Suprapubic skin (tissue), 4 donors: ENCODE results near the gene EYS. TPM values are rescaled to one million over a fixed set of nuclear protein-coding genes. Genes with fewer than 3 reads are reported as not detected.

Source experiments
- DNase-seq, 2 donors: peaks; one replicate each; pipeline ENCODE4 v3.0.0-alpha.2; 2019; ENCODE audit warnings: low spot score in 2 of 2
- H3K27ac ChIP-seq: fragments of 200-600 bp; sonication (generic); one replicate; pipeline ENCODE4 v1.5.1; 2019
- H3K27me3 ChIP-seq: fragments of 200-600 bp; sonication (generic); one replicate; pipeline ENCODE4 v1.5.1; 2019
- H3K36me3 ChIP-seq: fragments of 200-600 bp; sonication (generic); one replicate; pipeline ENCODE4 v1.5.1; 2019
- H3K4me1 ChIP-seq: fragments of 200-600 bp; sonication (generic); one replicate; pipeline ENCODE4 v1.5.1; 2019
- H3K4me3 ChIP-seq: fragments of 200-600 bp; sonication (generic); one replicate; pipeline ENCODE4 v1.5.1; 2019; ENCODE audit warnings: mild to moderate bottlenecking
- H3K9me3 ChIP-seq: fragments of 200-600 bp; sonication (generic); one replicate; pipeline ENCODE4 v1.5.1; 2019
- EP300 ChIP-seq: sonication (generic); formaldehyde crosslinking; IDR thresholded peaks from one replicate; pipeline ENCODE4 v1.6.1; 2017; ENCODE audit warnings: antibody characterized with exemption
- POLR2A ChIP-seq, 2 donors: fragments of 450-650 bp; IDR thresholded peaks; one replicate each; pipeline ENCODE4 v1.6.1; 2017; ENCODE audit warnings: antibody characterized with exemption in 2 of 2, mild to moderate bottlenecking in 2 of 2, moderate library complexity in 2 of 2
- POLR2AphosphoS5 ChIP-seq, 3 donors: sonication (generic); formaldehyde crosslinking; IDR thresholded peaks; one replicate each; pipeline ENCODE4 v1.6.1; 2017; ENCODE audit warnings: antibody characterized with exemption in 3 of 3
- WGBS: methylation state at CpG from one replicate; pipeline ENCODE4 v1.1.5; 2018; 5-methylcytosine and 5-hydroxymethylcytosine counted together
- total RNA-seq, 4 donors: library from RNA; depleted of rRNA; stranded (reverse); fragments of >200 nt; gene quantifications; one replicate each; pipeline ENCODE4 v1.1.0, GENCODE V29; 2016
- TF ChIP-seq, protein P1 (sequence below), 2 donors: fragments of 200-600 bp in 1 of 2; fragments of 450-650 bp in 1 of 2; sonication (generic) in 1 of 2; IDR thresholded peaks; one replicate each; pipeline ENCODE4 v1.5.1; 2016 to 2019; ENCODE audit warnings: antibody characterized with exemption in 2 of 2, mild to moderate bottlenecking in 1 of 2, moderate library complexity in 1 of 2

Gene EYS
- total RNA-seq, 4 donors from 2014 or later = not detected

DNA sequence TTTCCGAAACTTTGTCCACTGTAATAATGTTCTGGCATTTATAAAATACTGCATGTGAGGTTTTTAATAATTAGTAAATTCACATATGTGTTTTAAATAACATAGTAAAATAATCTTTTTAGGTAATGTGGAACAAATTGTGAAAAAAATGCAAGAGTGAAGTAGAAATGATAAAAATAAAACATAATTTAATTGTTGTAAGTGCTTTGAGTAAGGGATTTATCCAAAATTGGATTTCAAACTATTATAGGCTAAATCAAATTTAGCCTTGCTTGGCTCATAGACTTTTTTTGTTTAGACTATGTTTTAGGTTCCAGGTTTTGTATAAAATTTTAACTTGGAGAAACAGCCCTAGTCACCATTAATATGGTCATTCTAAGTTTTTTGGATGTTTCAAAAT lies 1041.9 kb downstream of the EYS start:
- no peak overlapping the region for H3K27ac ChIP-seq
- 91% methylated on average over 1 of the region's 1 CpG for WGBS

DNA sequence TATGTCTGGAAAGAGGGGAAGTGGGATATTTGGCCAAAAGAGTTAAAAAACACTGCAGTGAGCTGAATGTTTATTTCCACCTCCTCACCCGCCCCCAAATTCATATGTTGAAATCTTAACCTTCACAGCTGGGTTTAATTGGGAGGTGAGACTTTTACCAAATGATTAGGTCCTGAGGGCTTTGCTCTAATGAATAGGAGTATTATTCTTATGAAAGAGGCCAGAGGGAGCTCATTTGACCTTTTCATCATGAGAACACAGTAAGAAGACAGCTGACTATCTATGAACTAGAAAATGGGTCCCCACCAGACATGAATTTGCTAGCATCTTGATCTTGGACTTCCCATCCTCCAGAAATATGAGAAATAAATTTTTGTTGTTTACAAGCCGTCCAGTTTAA lies 1042.5 kb downstream of the EYS start:
- Histone ChIP-seq H3K36me3 (no peaks in the 10 kb centered on the region), H3K9me3 (no peaks in the 10 kb centered on the region), H3K4me3 (no peak overlapping the region), H3K4me1 (no peaks in the 10 kb centered on the region), H3K27ac (no peak overlapping the region), H3K27me3 (no peaks in the 10 kb centered on the region)
- TF ChIP-seq POLR2AphosphoS5 (IDR thresholded peaks at IDR 0.05) (no peak), EP300 (no peak), POLR2A (IDR thresholded peaks at IDR 0.05) (no peak)
- TF ChIP-seq, protein P1, sequence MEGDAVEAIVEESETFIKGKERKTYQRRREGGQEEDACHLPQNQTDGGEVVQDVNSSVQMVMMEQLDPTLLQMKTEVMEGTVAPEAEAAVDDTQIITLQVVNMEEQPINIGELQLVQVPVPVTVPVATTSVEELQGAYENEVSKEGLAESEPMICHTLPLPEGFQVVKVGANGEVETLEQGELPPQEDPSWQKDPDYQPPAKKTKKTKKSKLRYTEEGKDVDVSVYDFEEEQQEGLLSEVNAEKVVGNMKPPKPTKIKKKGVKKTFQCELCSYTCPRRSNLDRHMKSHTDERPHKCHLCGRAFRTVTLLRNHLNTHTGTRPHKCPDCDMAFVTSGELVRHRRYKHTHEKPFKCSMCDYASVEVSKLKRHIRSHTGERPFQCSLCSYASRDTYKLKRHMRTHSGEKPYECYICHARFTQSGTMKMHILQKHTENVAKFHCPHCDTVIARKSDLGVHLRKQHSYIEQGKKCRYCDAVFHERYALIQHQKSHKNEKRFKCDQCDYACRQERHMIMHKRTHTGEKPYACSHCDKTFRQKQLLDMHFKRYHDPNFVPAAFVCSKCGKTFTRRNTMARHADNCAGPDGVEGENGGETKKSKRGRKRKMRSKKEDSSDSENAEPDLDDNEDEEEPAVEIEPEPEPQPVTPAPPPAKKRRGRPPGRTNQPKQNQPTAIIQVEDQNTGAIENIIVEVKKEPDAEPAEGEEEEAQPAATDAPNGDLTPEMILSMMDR (IDR thresholded peaks at IDR 0.05) = no peak
- WGBS = 70% methylated on average over 2 of the region's 2 CpGs
- DNase-seq = no peak

More for the DNA sequence above, 1041.9 kb downstream of the EYS start:
- H3K4me1 ChIP-seq = no peaks in the 10 kb centered on the region
- no peaks in the 10 kb centered on the region for H3K9me3 ChIP-seq
- DNase-seq = no peak
- no peak for TF ChIP-seq EP300
- H3K4me3 ChIP-seq = no peak overlapping the region
- H3K27me3 ChIP-seq = no peaks in the 10 kb centered on the region
- H3K36me3 ChIP-seq = no peaks in the 10 kb centered on the region

DNA sequence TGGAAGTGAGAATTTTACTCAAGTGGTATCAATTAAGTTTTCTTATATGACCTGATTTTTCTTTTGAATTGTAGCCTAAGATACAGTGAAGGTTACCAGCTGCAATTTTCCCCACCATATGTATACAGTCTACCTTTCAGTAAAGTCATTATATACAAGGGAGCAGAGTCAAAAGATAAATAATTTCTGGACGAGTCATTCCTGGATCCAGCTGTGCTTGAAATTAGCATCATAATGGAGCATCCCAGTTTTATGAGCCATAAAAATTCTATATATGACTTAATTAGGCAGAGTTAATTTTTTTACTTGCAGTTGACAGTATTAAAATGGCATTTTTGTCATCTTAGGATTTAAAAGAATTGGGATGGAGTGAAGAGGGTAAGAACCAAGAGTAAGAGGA lies 1063.0 kb downstream of the EYS start:
- TF ChIP-seq, protein P1 (IDR thresholded peaks at IDR 0.05) = no peak
- TF ChIP-seq EP300 (no peak), POLR2AphosphoS5 (IDR thresholded peaks at IDR 0.05) (no peak), POLR2A (IDR thresholded peaks at IDR 0.05) (no peak)
- H3K4me1 ChIP-seq = no peaks in the 10 kb centered on the region
- no peak for DNase-seq
- no peaks in the 10 kb centered on the region for H3K36me3 ChIP-seq
- WGBS = 18% methylated on average over 1 of the region's 1 CpG
- H3K27ac ChIP-seq = no peak overlapping the region
- H3K4me3 ChIP-seq = no peak overlapping the region
- no peaks in the 10 kb centered on the region for H3K27me3 ChIP-seq
- no peaks in the 10 kb centered on the region for H3K9me3 ChIP-seq

DNA sequence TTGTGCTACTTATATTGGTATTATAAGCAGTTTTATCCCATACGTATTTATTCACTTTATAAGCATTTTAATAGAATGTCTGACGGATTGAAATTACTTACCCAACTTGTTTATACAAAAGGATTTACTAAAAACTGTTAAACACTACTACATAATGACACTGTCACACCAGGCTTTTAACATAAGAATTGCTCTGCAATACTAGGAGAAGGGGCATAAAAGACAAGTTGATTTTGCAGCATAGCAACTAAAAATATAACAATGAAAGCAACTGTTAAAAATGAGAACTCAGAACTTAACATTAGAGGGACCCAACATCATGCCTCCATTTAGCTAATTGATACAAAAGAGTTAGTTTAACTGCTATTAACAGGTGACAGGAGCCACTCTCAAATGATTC lies 1076.1 kb downstream of the EYS start:
- Histone ChIP-seq H3K36me3 (no peaks in the 10 kb centered on the region), H3K27me3 (no peaks in the 10 kb centered on the region), H3K9me3 (no peaks in the 10 kb centered on the region), H3K4me3 (no peak overlapping the region), H3K4me1 (no peaks in the 10 kb centered on the region), H3K27ac (no peak overlapping the region)
- 72% methylated on average over 2 of the region's 2 CpGs for WGBS
- DNase-seq = no peak
- TF ChIP-seq POLR2AphosphoS5 (IDR thresholded peaks at IDR 0.05) (no peak), POLR2A (IDR thresholded peaks at IDR 0.05) (no peak), EP300 (no peak)
- TF ChIP-seq, protein P1 (IDR thresholded peaks at IDR 0.05) = no peak

DNA sequence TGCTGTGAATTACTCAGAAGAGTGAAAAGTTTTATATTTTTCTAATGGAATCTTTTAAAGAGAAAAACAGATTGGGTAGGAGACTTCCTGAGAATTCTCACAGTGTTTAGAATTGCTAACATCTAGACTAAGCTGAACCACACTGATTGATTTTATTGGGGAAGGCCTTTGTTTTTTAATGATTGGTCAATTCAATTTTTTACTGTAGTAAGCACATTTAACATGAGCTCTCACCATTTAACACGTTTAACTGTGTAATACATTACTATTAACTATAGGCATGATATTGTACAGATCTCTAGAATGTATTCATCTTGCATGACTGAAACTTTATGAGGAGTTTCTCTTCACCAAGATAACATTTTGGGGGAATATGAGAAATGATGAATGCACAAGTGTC lies 1084.1 kb downstream of the EYS start:
- Histone ChIP-seq H3K36me3 (no peaks in the 10 kb centered on the region), H3K9me3 (no peaks in the 10 kb centered on the region), H3K27ac (no peak overlapping the region), H3K4me1 (no peaks in the 10 kb centered on the region), H3K4me3 (no peak overlapping the region), H3K27me3 (no peaks in the 10 kb centered on the region)
- WGBS = 57% methylated on average over 1 of the region's 1 CpG
- TF ChIP-seq EP300 = no peak
- TF ChIP-seq, protein P1 (IDR thresholded peaks at IDR 0.05) = no peak
- TF ChIP-seq POLR2AphosphoS5 (IDR thresholded peaks at IDR 0.05) = no peak
- TF ChIP-seq POLR2A (IDR thresholded peaks at IDR 0.05) = no peak
- DNase-seq = no peak

DNA sequence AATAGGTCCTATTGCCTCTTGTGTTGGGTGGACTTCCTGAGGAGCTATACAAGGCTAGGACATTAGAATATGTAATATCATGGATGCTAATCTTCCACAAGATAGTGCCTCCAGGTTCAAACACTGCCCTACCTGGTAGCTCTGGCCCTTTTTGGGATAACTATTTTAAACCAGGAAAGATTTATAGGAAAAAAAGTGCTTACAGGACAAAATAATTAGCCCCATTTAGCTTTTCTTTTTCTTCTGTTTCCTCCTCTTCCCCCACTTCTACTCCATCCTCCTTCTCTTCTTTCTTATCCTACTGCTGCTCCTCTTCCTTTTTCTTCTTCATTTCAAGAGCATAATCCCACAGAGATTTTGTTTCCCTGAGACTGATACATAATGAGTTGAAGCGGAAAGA lies 1104.0 kb downstream of the EYS start:
- 88% methylated on average over 1 of the region's 1 CpG for WGBS
- H3K27ac ChIP-seq = no peak overlapping the region
- H3K4me3 ChIP-seq = no peak overlapping the region
- no peaks in the 10 kb centered on the region for H3K27me3 ChIP-seq
- H3K9me3 ChIP-seq = no peaks in the 10 kb centered on the region
- H3K36me3 ChIP-seq = no peaks in the 10 kb centered on the region
- H3K4me1 ChIP-seq = no peaks in the 10 kb centered on the region
- TF ChIP-seq POLR2AphosphoS5 (IDR thresholded peaks at IDR 0.05) = no peak
- TF ChIP-seq, protein P1 (IDR thresholded peaks at IDR 0.05) = no peak
- TF ChIP-seq POLR2A (IDR thresholded peaks at IDR 0.05) = no peak
- TF ChIP-seq EP300 = no peak
- no peak for DNase-seq
